Measurements from ENCODE around the gene CTBS. TPM values are rescaled to one million over a fixed set of nuclear protein-coding genes. Genes with fewer than 3 reads are reported as not detected.
A peak's percentile ranks its signal among the peaks of the same experiment; 100 is the strongest.

CTBS gene
- total RNA-seq, 4 donors from 2014 or later = 15.1 to 16.9 (median 15.5) TPM

GRCh38 chr1:84583648-84584047 lies 9.4 kb upstream of the CTBS start:
- TF ChIP-seq POLR2A (IDR thresholded peaks at IDR 0.05) = no peak
- TF ChIP-seq, protein P1, sequence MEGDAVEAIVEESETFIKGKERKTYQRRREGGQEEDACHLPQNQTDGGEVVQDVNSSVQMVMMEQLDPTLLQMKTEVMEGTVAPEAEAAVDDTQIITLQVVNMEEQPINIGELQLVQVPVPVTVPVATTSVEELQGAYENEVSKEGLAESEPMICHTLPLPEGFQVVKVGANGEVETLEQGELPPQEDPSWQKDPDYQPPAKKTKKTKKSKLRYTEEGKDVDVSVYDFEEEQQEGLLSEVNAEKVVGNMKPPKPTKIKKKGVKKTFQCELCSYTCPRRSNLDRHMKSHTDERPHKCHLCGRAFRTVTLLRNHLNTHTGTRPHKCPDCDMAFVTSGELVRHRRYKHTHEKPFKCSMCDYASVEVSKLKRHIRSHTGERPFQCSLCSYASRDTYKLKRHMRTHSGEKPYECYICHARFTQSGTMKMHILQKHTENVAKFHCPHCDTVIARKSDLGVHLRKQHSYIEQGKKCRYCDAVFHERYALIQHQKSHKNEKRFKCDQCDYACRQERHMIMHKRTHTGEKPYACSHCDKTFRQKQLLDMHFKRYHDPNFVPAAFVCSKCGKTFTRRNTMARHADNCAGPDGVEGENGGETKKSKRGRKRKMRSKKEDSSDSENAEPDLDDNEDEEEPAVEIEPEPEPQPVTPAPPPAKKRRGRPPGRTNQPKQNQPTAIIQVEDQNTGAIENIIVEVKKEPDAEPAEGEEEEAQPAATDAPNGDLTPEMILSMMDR (IDR thresholded peaks at IDR 0.05) = no peak
- intact Hi-C loops (cut with DNase I; ENCODE audit: low total_unique reads) = no loop called here
- no peak for DNase-seq (ENCODE audit: low spot score in 2 of 2)
- no peak overlapping the region for H3K4me3 ChIP-seq (ENCODE audit: low read depth, poor library complexity, severe bottlenecking)
- WGBS, 2 donors = 74 to 83% methylated on average over 10 of the region's 10 CpGs

- 63 to 73% methylated on average over 7 of the region's 7 CpGs for WGBS, 2 donors
- intact Hi-C loops (cut with DNase I; ENCODE audit: low total_unique reads) = no loop called here
- no peak for TF ChIP-seq POLR2A (IDR thresholded peaks at IDR 0.05)
- TF ChIP-seq, protein P1 (IDR thresholded peaks at IDR 0.05) = no peak
- no peak overlapping the region for H3K4me3 ChIP-seq (ENCODE audit: low read depth, poor library complexity, severe bottlenecking)
- no peak for DNase-seq (ENCODE audit: low spot score in 2 of 2)
Measured at GRCh38 chr1:84582802-84583587, 8.8 kb upstream of the CTBS start.

DNA sequence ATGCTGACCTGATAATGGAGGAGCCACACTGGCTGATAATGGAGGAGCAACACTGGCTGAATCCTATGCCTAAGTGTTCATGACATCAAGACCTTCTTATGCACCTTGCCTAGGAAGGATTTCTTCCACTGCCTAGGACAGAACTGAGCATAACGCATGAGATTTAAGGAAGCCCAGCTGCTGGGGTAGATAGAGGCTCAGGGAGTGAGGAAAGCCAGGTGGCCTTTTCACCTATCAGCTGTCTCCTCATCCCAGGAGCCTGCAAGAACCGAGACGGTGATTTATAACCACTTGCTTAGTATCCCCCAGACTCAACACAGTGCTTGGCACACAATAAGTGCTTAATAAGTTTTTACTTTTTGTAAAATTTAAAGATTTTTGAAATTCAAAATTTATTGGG lies 7.4 kb upstream of the CTBS start:
- WGBS, 2 donors = 89 to 94% methylated on average over 3 of the region's 3 CpGs
- H3K4me3 ChIP-seq (ENCODE audit: low read depth, poor library complexity, severe bottlenecking) = no peak overlapping the region
- no peak for TF ChIP-seq POLR2A (IDR thresholded peaks at IDR 0.05)
- TF ChIP-seq, protein P1 (IDR thresholded peaks at IDR 0.05) = no peak
- no peak for DNase-seq (ENCODE audit: low spot score in 2 of 2)
- intact Hi-C loops (cut with DNase I; ENCODE audit: low total_unique reads) = no loop called here

DNA sequence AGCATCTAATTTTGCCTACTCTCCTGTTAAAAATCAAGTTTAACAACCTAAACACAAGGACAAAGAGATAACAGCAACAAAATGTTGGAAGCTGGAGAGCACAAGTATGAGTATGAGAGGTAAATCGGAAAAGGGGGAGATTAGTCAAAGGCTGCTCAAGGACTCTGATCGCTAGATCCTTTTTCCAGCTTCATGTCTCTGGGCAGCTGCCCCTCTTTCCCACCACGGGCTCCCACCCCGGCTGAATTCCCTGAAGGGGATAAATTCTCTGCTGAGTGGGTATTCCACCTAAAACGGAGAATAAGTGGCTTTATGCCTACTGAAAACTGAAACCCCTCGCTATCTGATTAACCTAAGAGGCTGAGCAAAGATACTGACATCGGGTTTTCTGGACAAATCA lies 696 bp upstream of the CTBS start:
- no peak overlapping the region for H3K4me3 ChIP-seq (ENCODE audit: low read depth, poor library complexity, severe bottlenecking)
- WGBS, 2 donors = 69 to 78% methylated on average over 7 of the region's 7 CpGs
- TF ChIP-seq, protein P1 (IDR thresholded peaks at IDR 0.05) = no peak
- TF ChIP-seq POLR2A (IDR thresholded peaks at IDR 0.05) = no peak
- DNase-seq (ENCODE audit: low spot score in 2 of 2) = no peak
- intact Hi-C loops (cut with DNase I; ENCODE audit: low total_unique reads) = loop anchor here (5.0 kb wide), 1 partner anchor 777 kb away; no protein-coding TSS in a partner anchor

- WGBS, 2 donors = 9 to 12% methylated on average over 5 of the region's 5 CpGs
- no peak for DNase-seq (ENCODE audit: low spot score in 2 of 2)
- no peak for TF ChIP-seq POLR2A (IDR thresholded peaks at IDR 0.05)
- H3K4me3 ChIP-seq (ENCODE audit: low read depth, poor library complexity, severe bottlenecking) = peak overlapping the region; percentile 77
- intact Hi-C loops (cut with DNase I; ENCODE audit: low total_unique reads) = loop anchor here (5.0 kb wide), 1 partner anchor 779 kb away; no protein-coding TSS in a partner anchor
Measured at GRCh38 chr1:84573481-84573966, 716 bp downstream of the CTBS start.

DNA sequence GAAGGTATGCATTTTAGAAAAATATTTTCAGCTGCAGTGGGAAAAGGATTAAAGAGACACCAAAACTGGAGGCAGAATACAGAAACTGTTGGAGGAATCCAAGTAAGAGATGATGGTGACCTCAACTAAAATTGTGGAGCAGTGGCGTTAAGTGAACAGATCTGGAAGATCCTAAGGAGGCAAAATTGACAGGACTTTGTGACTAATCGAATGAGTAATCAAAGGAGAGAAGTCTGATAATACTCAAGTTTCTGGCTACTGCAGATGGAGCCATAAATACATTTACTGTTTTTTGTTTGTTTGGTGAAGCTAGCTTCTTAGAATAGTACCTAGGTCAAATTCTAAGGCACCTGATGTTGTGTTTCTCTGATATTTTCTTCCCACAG lies 3.1 kb downstream of the CTBS start:
- intact Hi-C loops (cut with DNase I; ENCODE audit: low total_unique reads) = loop anchor here (5.0 kb wide), 1 partner anchor 781 kb away; no protein-coding TSS in a partner anchor
- TF ChIP-seq, protein P1 (IDR thresholded peaks at IDR 0.05) = no peak
- TF ChIP-seq POLR2A (IDR thresholded peaks at IDR 0.05) = no peak
- 64 to 66% methylated on average over 2 of the region's 2 CpGs for WGBS, 2 donors
- H3K4me3 ChIP-seq (ENCODE audit: low read depth, poor library complexity, severe bottlenecking) = no peak overlapping the region
- no peak for DNase-seq (ENCODE audit: low spot score in 2 of 2)
